Measurements from ENCODE around the gene PSAP. TPM values are rescaled to one million over a fixed set of nuclear protein-coding genes. Genes with fewer than 3 reads are reported as not detected.

PSAP gene
- polyA plus RNA-seq, 1 experiment: 1,979 TPM

DNA sequence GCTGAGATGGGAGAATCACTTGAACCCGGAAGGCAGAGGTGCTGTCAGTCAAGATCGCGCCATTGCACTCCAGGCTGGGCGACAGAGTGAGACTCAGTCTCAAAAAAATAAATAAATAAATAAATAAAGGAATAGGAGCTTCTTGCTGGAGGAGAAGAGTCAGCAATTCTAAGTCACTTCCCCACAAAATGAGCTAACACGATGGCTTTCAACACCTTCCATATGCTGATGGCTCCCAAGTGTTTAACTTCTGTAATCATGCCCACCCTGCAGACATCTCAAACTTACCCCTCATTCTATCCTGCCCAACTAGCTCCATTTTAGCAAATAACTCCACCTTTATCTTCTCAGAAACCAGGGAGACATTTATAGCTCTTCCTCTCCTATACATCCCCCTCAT, 21.2 kb downstream of the PSAP start:
- no peak for DNase-seq (ENCODE audit: low read depth)
- POLR2A ChIA-PET: no interaction called here
- Histone ChIP-seq H3K4me3 (ENCODE audit: low read depth, low read length) (no peak overlapping the region), H3K36me3 (ENCODE audit: control insufficient read depth, insufficient read depth, low read length) (peaks cover 35% of the 10 kb centered on the region), H3K27me3 (ENCODE audit: control insufficient read depth, insufficient read depth, low read length) (no peaks in the 10 kb centered on the region)
- TF ChIP-seq, protein P1, sequence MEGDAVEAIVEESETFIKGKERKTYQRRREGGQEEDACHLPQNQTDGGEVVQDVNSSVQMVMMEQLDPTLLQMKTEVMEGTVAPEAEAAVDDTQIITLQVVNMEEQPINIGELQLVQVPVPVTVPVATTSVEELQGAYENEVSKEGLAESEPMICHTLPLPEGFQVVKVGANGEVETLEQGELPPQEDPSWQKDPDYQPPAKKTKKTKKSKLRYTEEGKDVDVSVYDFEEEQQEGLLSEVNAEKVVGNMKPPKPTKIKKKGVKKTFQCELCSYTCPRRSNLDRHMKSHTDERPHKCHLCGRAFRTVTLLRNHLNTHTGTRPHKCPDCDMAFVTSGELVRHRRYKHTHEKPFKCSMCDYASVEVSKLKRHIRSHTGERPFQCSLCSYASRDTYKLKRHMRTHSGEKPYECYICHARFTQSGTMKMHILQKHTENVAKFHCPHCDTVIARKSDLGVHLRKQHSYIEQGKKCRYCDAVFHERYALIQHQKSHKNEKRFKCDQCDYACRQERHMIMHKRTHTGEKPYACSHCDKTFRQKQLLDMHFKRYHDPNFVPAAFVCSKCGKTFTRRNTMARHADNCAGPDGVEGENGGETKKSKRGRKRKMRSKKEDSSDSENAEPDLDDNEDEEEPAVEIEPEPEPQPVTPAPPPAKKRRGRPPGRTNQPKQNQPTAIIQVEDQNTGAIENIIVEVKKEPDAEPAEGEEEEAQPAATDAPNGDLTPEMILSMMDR (IDR thresholded peaks at IDR 0.05; ENCODE audit: insufficient read depth, low read depth, low read length): no peak
- CTCF ChIA-PET: interaction anchor here (1.2 to 3.2 kb wide), 4 partner anchors 15 to 219 kb away, joined by 3 to 14 read pairs (median 4); no protein-coding TSS in a partner anchor

DNA sequence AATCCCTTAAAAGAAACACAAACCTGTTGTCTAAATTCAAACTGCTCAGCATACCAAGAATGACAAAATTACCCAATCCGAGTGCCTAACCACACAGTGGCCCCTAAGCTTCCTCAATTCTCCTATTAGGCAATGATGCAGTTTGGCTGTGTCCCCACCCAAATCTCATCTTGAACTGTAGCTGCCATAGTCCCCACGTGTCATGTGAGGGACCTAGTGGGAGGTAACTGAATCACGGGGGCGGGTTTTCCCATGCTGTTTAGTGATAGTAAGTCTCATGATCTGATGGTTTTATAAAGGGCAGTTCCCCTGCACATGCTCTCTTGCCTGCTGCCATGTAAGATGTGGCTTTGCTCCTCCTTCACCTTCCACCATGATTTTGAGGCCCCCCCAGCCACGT, 21.9 kb downstream of the PSAP start:
- Histone ChIP-seq H3K27me3 (ENCODE audit: control insufficient read depth, insufficient read depth, low read length) (no peaks in the 10 kb centered on the region), H3K4me3 (ENCODE audit: low read depth, low read length) (no peak overlapping the region), H3K36me3 (ENCODE audit: control insufficient read depth, insufficient read depth, low read length) (peaks cover 39% of the 10 kb centered on the region)
- POLR2A ChIA-PET: no interaction called here
- TF ChIP-seq, protein P1 (IDR thresholded peaks at IDR 0.05; ENCODE audit: insufficient read depth, low read depth, low read length): no peak
- CTCF ChIA-PET: interaction anchor here (1.0 to 3.2 kb wide), 5 partner anchors 14 to 220 kb away, joined by 3 to 14 read pairs (median 4); no protein-coding TSS in a partner anchor
- DNase-seq (ENCODE audit: low read depth): no peak

DNA sequence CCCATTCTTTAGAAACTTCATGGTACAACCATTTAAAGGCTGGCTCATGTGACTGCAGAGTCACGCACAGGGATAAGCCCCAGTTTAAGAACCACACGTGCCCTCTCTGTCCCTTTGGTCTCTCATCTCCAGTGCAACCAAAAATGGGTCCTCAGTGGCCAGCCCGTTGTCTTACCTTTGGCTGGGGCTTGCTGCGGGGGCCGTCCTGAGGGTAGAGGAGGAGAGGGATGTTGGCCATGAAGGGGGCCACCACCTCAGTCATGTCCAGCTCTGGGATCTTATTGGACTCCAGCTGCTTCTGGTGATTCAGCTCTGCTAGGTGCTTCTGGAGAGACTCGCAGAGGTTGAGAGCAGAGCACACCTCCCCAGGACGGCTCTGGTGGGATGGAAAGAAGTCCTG, 22.3 kb downstream of the PSAP start:
- Histone ChIP-seq H3K27me3 (ENCODE audit: control insufficient read depth, insufficient read depth, low read length) (no peaks in the 10 kb centered on the region), H3K4me3 (ENCODE audit: low read depth, low read length) (no peak overlapping the region), H3K36me3 (ENCODE audit: control insufficient read depth, insufficient read depth, low read length) (peaks cover 43% of the 10 kb centered on the region)
- TF ChIP-seq, protein P1 (IDR thresholded peaks at IDR 0.05; ENCODE audit: insufficient read depth, low read depth, low read length): no peak
- ChIA-PET CTCF (interaction anchor here (1.0 to 3.2 kb wide), 2 partner anchors 17 to 68 kb away, joined by 5 to 14 read pairs; no protein-coding TSS in a partner anchor), POLR2A (no interaction called here)
- no peak for DNase-seq (ENCODE audit: low read depth)

DNA sequence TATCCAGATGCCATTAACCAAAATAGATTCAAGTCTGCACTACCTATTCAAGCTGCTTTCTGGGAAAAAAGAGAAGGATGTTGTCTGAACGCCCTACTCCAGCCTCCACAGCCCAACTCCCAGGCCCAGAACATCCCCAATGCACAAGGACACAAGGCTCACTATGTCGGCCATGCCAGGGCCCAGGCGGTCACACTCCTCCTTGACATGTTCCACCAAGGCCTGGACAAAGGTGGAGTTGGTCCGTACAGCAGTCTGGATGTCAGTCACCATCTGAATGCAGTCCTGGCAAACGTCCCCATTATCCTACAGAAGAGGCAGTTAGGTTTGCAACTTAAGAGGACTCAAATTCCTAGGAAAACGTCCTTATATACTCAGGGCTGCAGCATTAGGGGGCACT, 23.2 kb downstream of the PSAP start:
- TF ChIP-seq, protein P1 (IDR thresholded peaks at IDR 0.05; ENCODE audit: insufficient read depth, low read depth, low read length): no peak
- Histone ChIP-seq H3K27me3 (ENCODE audit: control insufficient read depth, insufficient read depth, low read length) (no peaks in the 10 kb centered on the region), H3K4me3 (ENCODE audit: low read depth, low read length) (no peak overlapping the region), H3K36me3 (ENCODE audit: control insufficient read depth, insufficient read depth, low read length) (peaks cover 45% of the 10 kb centered on the region)
- POLR2A ChIA-PET: no interaction called here
- CTCF ChIA-PET: no interaction called here
- DNase-seq (ENCODE audit: low read depth): no peak

DNA sequence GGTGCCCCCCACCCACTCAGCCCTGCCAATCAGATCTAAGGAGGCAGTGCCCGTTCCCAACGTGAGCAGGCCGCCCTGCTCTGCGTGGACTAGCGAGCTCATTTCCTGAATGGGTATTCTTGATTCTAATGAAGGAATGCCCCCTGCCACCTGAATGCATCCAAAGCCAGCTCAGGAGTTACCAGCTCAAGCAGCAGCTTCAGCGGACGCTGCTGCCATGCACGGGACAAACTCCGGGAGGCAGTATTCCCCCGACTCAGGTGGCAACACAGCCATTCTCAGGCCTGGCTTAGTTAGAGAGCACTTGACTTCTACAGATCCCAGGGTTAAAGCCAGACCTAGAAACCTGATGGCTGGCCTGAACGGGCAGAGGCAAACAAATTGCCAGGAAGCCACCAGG, 25.8 kb downstream of the PSAP start:
- DNase-seq (ENCODE audit: low read depth): no peak
- TF ChIP-seq, protein P1 (IDR thresholded peaks at IDR 0.05; ENCODE audit: insufficient read depth, low read depth, low read length): no peak
- CTCF ChIA-PET: interaction anchor here (1.7 kb wide), 1 partner anchor 14 kb away, joined by 6 read pairs; no protein-coding TSS in a partner anchor
- H3K27me3 ChIP-seq (ENCODE audit: control insufficient read depth, insufficient read depth, low read length): no peaks in the 10 kb centered on the region
- H3K4me3 ChIP-seq (ENCODE audit: low read depth, low read length): no peak overlapping the region
- H3K36me3 ChIP-seq (ENCODE audit: control insufficient read depth, insufficient read depth, low read length): peaks cover 39% of the 10 kb centered on the region
- POLR2A ChIA-PET: no interaction called here
